ENCODE data around the gene CD209. TPM values are rescaled to one million over a fixed set of nuclear protein-coding genes. Genes with fewer than 3 reads are reported as not detected.

Gene CD209
- total and polyA plus RNA-seq, 9 of the 15 experiments (the other 6 are each of a cell fraction or from before 2014, with no cell fraction given): 0.01 TPM; not detected in 8

- Histone ChIP-seq H3K4me3 (no peak within 1 kb of the TSS), H3K9me3 (replicated peaks; ENCODE audit: control insufficient read depth, insufficient read depth, low read depth, low read length) (peaks cover 5% of the 10 kb centered on the region), H3K9ac (ENCODE audit: insufficient read depth in 1 of 2, low read depth in 2 of 2, low read length in 2 of 2) (peak within 1 kb of the TSS in 1 of 2 experiments; percentile 65; a peak in 1 of 4 replicates), H3K36me3 (ENCODE audit: control insufficient read depth, insufficient read depth, low read length) (no peaks in the 10 kb centered on the region), H4K20me1 (replicated peaks; ENCODE audit: control insufficient read depth, insufficient read depth, low read length) (no peaks in the 10 kb centered on the region), H3K4me2 (ENCODE audit: insufficient read depth, low read length) (no peak within 1 kb of the TSS; the same call in 1 of the 2 replicates), H3K27ac (ENCODE audit: extremely low read depth, low read depth, low read length) (no peak within 1 kb of the TSS; the same call in 2 of the 3 replicates), H2AFZ (ENCODE audit: low read depth, low read length) (peak within 1 kb of the TSS; percentile 13; the same call in 1 of the 2 replicates), H3K4me1 (replicated peaks in 1 of 2; ENCODE audit: control insufficient read depth in 2 of 2, insufficient read depth in 2 of 2, low read length in 2 of 2) (peaks cover 10 to 11% of the 10 kb centered on the region in 2 experiments; a peak in 4 of 5 replicates), H3K79me2 (ENCODE audit: control insufficient read depth, insufficient read depth, low read length) (no peaks in the 10 kb centered on the region), H3K9me1 (ENCODE audit: control insufficient read depth, insufficient read depth, low read length) (no peaks in the 10 kb centered on the region), H3K27me3 (ENCODE audit: control insufficient read depth in 2 of 2, insufficient read depth in 2 of 2, low read length in 2 of 2) (peaks cover 8 to 20% of the 10 kb centered on the region in 2 experiments; a peak in 4 of 5 replicates)
- no TSS peak for BruUV-seq (replicated peaks)
- in situ Hi-C loops (cut with MboI) (no loop called here), intact Hi-C loops (cut with micrococcal nuclease) (no loop called here)
- no peak for DNase-seq (ENCODE audit: extremely low read depth in 1 of 4, low spot score in 3 of 4)
- no peak for TF ChIP-seq RFX7 (CRISPR knock-in tag; IDR thresholded peaks at IDR 0.05)
- no peak for TF ChIP-seq MYBL2 (IDR thresholded peaks at IDR 0.05; ENCODE audit: low read depth)
- no peak for TF ChIP-seq MYBL2 (CRISPR knock-in tag; IDR thresholded peaks at IDR 0.05; ENCODE audit: borderline replicate concordance)
- TF ChIP-seq ZNF445 (CRISPR knock-in tag; IDR thresholded peaks at IDR 0.05; ENCODE audit: low read depth): no peak
- TF ChIP-seq RERE (CRISPR knock-in tag; IDR thresholded peaks at IDR 0.05; ENCODE audit: borderline replicate concordance): no peak
- no peak for TF ChIP-seq PRDM10 (IDR thresholded peaks at IDR 0.05; ENCODE audit: partially characterized antibody)
- no peak for TF ChIP-seq NR2C2 (CRISPR knock-in tag; IDR thresholded peaks at IDR 0.05)
- no peak for TF ChIP-seq NR2C2 (tag; IDR thresholded peaks at IDR 0.05)
- peak; percentile 67; the same call in 1 of the 2 replicates for TF ChIP-seq TFE3 (CRISPR knock-in tag; IDR thresholded peaks at IDR 0.05)
- POLR2A ChIA-PET: interaction anchor here (0.7 kb wide), 1 partner anchor 11 kb away, joined by 3 read pairs; no protein-coding TSS in a partner anchor
- CTCF ChIA-PET (ENCODE audit: low intra/inter-chr PET ratio): no interaction called here
- WGBS (ENCODE audit: insufficient coverage, low coverage, missing lambda C conversion rate): 14% methylated on average over 8 of the region's 8 CpGs
- no peak for FAIRE-seq
- ATAC-seq: no peak
These were observed 15.5 kb upstream of the CD209 start, which contains the start of gene CLEC4M for GRCh38 chr19:7762719-7763293. CLEC4M (plus strand) TSS chr19:7763243; CDS start chr19:7763267, 24 bp downstream.

Data from K562 (cell line).